ENCODE measurements around the gene STXBP3. TPM values are rescaled to one million over a fixed set of nuclear protein-coding genes. Genes with fewer than 3 reads are reported as not detected.

Gene STXBP3
- total and polyA plus RNA-seq, 4 donors: 10.9 to 33.0 (median 23.2) TPM

DNA sequence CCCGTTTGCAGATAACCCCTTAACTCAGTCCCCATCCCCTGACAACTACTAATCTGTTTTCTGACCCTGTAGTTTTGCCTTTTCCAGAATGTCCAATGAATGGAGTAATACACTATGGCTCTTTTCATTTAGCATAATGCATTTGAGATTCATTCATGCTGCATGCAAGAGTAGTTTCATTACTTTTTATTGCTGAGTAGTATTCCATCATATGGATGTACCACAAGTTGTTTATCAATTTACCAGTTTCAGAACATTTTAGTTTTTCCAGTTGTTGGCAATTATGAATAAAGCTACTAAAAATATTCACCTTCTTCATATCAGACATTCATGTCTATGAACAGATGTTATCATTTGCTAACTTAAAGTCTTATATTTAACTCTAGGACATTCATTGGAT lies 45.3 kb downstream of the STXBP3 start:
- Histone ChIP-seq H3K36me3 (ENCODE audit: control insufficient read depth in 4 of 4, insufficient read depth in 3 of 4, low read depth in 1 of 4, low read length in 3 of 4) (peaks cover 5 to 21% (median 18%) of the 10 kb centered on the region in 4 donors), H3K4me3 (ENCODE audit: low read depth in 1 of 3, low read length in 3 of 3) (no peak overlapping the region), H3K9me3 (ENCODE audit: control insufficient read depth in 4 of 4, low read length in 3 of 4) (peaks cover 0 to 7% (median 0%) of the 10 kb centered on the region in 4 donors), H3K27me3 (ENCODE audit: control insufficient read depth in 4 of 4, insufficient read depth in 4 of 4, low read length in 3 of 4) (no peaks in the 10 kb centered on the region), H3K27ac (ENCODE audit: low read depth in 1 of 2, low read length in 2 of 2) (no peak overlapping the region), H3K4me1 (ENCODE audit: control insufficient read depth in 4 of 4, insufficient read depth in 4 of 4, low read length in 3 of 4) (no peaks in the 10 kb centered on the region), H3K9ac (ENCODE audit: low read depth in 1 of 2, low read length in 2 of 2) (no peak overlapping the region)
- WGBS: 98% methylated on average over 1 of the region's 1 CpG
- DNase-seq (ENCODE audit: low spot score): no peak
- TF ChIP-seq GABPA (IDR thresholded peaks at IDR 0.05 in 1 of 2, conservative IDR thresholded peaks at IDR 0.05 in 1 of 2): no peak
- no peak for TF ChIP-seq EGR1 (IDR thresholded peaks at IDR 0.05; ENCODE audit: low read depth in 2 of 2)
- no peak for TF ChIP-seq FOXA1 (IDR thresholded peaks at IDR 0.05)
- TF ChIP-seq YY1 (IDR thresholded peaks at IDR 0.05): no peak
- no peak for TF ChIP-seq RXRA (IDR thresholded peaks at IDR 0.05)
- TF ChIP-seq SP1 (IDR thresholded peaks at IDR 0.05): no peak
- TF ChIP-seq JUND (IDR thresholded peaks at IDR 0.05): no peak

DNA sequence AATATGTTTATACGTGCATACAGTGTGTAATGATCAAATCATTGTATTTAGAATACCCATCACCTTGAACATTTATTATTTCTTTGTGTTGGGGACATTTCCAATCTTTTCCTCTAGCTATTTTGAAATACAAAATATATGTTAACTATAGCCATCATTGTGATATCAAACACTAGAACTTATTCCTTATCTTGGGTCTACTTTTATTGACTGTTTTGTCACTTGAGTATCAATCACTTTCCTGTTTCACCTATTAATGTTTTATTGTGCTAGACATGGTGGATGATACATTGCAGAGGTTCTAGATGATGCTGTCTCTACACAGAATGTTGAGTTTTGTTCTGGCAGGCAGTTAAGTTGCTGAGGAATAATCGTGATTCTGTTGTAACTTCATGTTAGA lies 45.9 kb downstream of the STXBP3 start:
- WGBS: 97% methylated on average over 2 of the region's 2 CpGs
- H3K36me3 ChIP-seq (ENCODE audit: control insufficient read depth in 4 of 4, insufficient read depth in 3 of 4, low read depth in 1 of 4, low read length in 3 of 4): peaks cover 4 to 22% (median 19%) of the 10 kb centered on the region in 4 donors

DNA sequence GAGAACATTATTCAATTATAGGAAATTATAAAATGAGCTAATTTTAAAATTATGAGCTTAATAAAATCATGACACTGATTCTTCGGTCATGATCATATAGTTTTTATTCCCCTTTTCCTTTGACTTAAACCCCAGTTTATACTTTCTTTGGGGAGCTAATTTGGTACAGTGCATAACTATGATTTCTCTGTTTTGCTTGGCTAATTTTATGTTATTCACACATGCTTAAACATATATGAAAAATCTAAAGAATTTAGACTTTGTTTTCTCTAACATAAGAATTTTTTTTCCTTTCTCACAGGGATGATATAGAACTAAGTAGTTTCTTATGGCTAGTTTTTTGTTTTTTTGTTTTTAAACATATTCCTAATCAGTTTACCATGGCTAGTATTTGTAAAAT lies 52.5 kb downstream of the STXBP3 start:
- TF ChIP-seq TAF1 (conservative IDR thresholded peaks at IDR 0.05) (no peak), YY1 (IDR thresholded peaks at IDR 0.05) (no peak), EGR1 (IDR thresholded peaks at IDR 0.05; ENCODE audit: low read depth in 2 of 2) (no peak), FOXA2 (IDR thresholded peaks at IDR 0.05) (no peak), SP1 (IDR thresholded peaks at IDR 0.05) (no peak), HNF4A (conservative IDR thresholded peaks at IDR 0.05) (no peak), RAD21 (IDR thresholded peaks at IDR 0.05) (no peak), HNF4G (IDR thresholded peaks at IDR 0.05) (no peak), FOXA1 (IDR thresholded peaks at IDR 0.05) (no peak), NR2F2 (IDR thresholded peaks at IDR 0.05) (no peak), RXRA (IDR thresholded peaks at IDR 0.05) (no peak)
- TF ChIP-seq, protein P1, sequence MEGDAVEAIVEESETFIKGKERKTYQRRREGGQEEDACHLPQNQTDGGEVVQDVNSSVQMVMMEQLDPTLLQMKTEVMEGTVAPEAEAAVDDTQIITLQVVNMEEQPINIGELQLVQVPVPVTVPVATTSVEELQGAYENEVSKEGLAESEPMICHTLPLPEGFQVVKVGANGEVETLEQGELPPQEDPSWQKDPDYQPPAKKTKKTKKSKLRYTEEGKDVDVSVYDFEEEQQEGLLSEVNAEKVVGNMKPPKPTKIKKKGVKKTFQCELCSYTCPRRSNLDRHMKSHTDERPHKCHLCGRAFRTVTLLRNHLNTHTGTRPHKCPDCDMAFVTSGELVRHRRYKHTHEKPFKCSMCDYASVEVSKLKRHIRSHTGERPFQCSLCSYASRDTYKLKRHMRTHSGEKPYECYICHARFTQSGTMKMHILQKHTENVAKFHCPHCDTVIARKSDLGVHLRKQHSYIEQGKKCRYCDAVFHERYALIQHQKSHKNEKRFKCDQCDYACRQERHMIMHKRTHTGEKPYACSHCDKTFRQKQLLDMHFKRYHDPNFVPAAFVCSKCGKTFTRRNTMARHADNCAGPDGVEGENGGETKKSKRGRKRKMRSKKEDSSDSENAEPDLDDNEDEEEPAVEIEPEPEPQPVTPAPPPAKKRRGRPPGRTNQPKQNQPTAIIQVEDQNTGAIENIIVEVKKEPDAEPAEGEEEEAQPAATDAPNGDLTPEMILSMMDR (IDR thresholded peaks at IDR 0.05; ENCODE audit: low read depth, low read length, missing input control): no peak
- TF ChIP-seq, protein P2, sequence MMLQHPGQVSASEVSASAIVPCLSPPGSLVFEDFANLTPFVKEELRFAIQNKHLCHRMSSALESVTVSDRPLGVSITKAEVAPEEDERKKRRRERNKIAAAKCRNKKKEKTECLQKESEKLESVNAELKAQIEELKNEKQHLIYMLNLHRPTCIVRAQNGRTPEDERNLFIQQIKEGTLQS (IDR thresholded peaks at IDR 0.05): no peak
- H3K9ac ChIP-seq (ENCODE audit: low read depth in 1 of 2, low read length in 2 of 2): no peak overlapping the region
- 94% methylated on average over 1 of the region's 1 CpG for WGBS
- H3K9me3 ChIP-seq (ENCODE audit: control insufficient read depth in 4 of 4, low read length in 3 of 4): no peaks in the 10 kb centered on the region
- no peak overlapping the region for H3K27ac ChIP-seq (ENCODE audit: low read depth in 1 of 2, low read length in 2 of 2)
- H3K27me3 ChIP-seq (ENCODE audit: control insufficient read depth in 4 of 4, insufficient read depth in 4 of 4, low read length in 3 of 4): no peaks in the 10 kb centered on the region
- no peak for DNase-seq (ENCODE audit: low spot score)
- H3K36me3 ChIP-seq (ENCODE audit: control insufficient read depth in 4 of 4, insufficient read depth in 3 of 4, low read depth in 1 of 4, low read length in 3 of 4): peaks cover 5 to 28% (median 15%) of the 10 kb centered on the region in 4 donors
- no peaks in the 10 kb centered on the region for H3K4me1 ChIP-seq (ENCODE audit: control insufficient read depth in 4 of 4, insufficient read depth in 4 of 4, low read length in 3 of 4)
- H3K4me3 ChIP-seq (ENCODE audit: low read depth in 1 of 3, low read length in 3 of 3): no peak overlapping the region

More for the DNA sequence above, 45.9 kb downstream of the STXBP3 start:
- no peak overlapping the region for H3K27ac ChIP-seq (ENCODE audit: low read depth in 1 of 2, low read length in 2 of 2)
- H3K9ac ChIP-seq (ENCODE audit: low read depth in 1 of 2, low read length in 2 of 2): no peak overlapping the region
- H3K4me3 ChIP-seq (ENCODE audit: low read depth in 1 of 3, low read length in 3 of 3): no peak overlapping the region
- no peak for DNase-seq (ENCODE audit: low spot score)
- H3K9me3 ChIP-seq (ENCODE audit: control insufficient read depth in 4 of 4, low read length in 3 of 4): peaks cover 0 to 7% (median 0%) of the 10 kb centered on the region in 4 donors
- H3K4me1 ChIP-seq (ENCODE audit: control insufficient read depth in 4 of 4, insufficient read depth in 4 of 4, low read length in 3 of 4): no peaks in the 10 kb centered on the region
- no peaks in the 10 kb centered on the region for H3K27me3 ChIP-seq (ENCODE audit: control insufficient read depth in 4 of 4, insufficient read depth in 4 of 4, low read length in 3 of 4)
- TF ChIP-seq JUND (IDR thresholded peaks at IDR 0.05) (no peak), RXRA (IDR thresholded peaks at IDR 0.05) (no peak)

All from liver (tissue), 9 donors.